GM19023 (cell line): ENCODE results near the gene TBC1D14.
"Not testable (repeated sequence)": the region's sequence is repeated elsewhere in the genome, so short reads cannot be mapped to it uniquely, and the experiment has no call there.

Experiments used
- ATAC-seq: cut with Tn5 transposase; IDR thresholded peaks from one replicate; pipeline ENCODE4 v1.9.1; 2021; ENCODE audit warnings: mild to moderate bottlenecking, moderate library complexity; ENCODE audit not compliant: unreplicated experiment

TBC1D14 gene

GRCh38 chr4:6890358-6890757 is 19.3 kb upstream of the TBC1D14 start:
- ATAC-seq, result no peak

- ATAC-seq, result not testable (repeated sequence)
These were observed 18.7 kb upstream of the TBC1D14 start for GRCh38 chr4:6890971-6891370.

GRCh38 chr4:6891436-6892170 is 18.0 kb upstream of the TBC1D14 start:
- ATAC-seq, result no peak

GRCh38 chr4:6892190-6892908 is 17.3 kb upstream of the TBC1D14 start:
- no peak for ATAC-seq

GRCh38 chr4:6892909-6893202 is 16.8 kb upstream of the TBC1D14 start:
- ATAC-seq, result no peak

- no peak for ATAC-seq
These were observed 16.1 kb upstream of the TBC1D14 start for GRCh38 chr4:6893449-6894085.

GRCh38 chr4:6894086-6894478 is 15.5 kb upstream of the TBC1D14 start:
- ATAC-seq, result no peak

GRCh38 chr4:6894528-6895498 is 14.8 kb upstream of the TBC1D14 start:
- ATAC-seq, result no peak

GRCh38 chr4:6896035-6896434 is 13.6 kb upstream of the TBC1D14 start:
- no peak for ATAC-seq

GRCh38 chr4:6898763-6899162 is 10.9 kb upstream of the TBC1D14 start:
- ATAC-seq, result no peak

- no peak for ATAC-seq
These were observed 9.3 kb upstream of the TBC1D14 start for GRCh38 chr4:6900181-6900812.

- ATAC-seq, result no peak
These were observed 8.7 kb upstream of the TBC1D14 start for GRCh38 chr4:6900956-6901355.

- ATAC-seq, result no peak
These were observed 7.8 kb upstream of the TBC1D14 start for GRCh38 chr4:6901669-6902317.

- no peak for ATAC-seq
These were observed 7.1 kb upstream of the TBC1D14 start for GRCh38 chr4:6902318-6903042.

GRCh38 chr4:6905516-6906445 is 3.8 kb upstream of the TBC1D14 start:
- no peak for ATAC-seq

GRCh38 chr4:6906486-6906885 is 3.1 kb upstream of the TBC1D14 start:
- ATAC-seq, result not testable (repeated sequence)

GRCh38 chr4:6907658-6908191 is 1.9 kb upstream of the TBC1D14 start:
- no peak for ATAC-seq
